IPS-NIHi7 (cell line): ENCODE data around the gene HFE.
"Not testable (repeated sequence)": the region's sequence is repeated elsewhere in the genome, so short reads cannot be mapped to it uniquely, and the experiment has no call there.

Experiments
- DNase-seq: peaks from one replicate; pipeline ENCODE4 v3.0.0; 2012; ENCODE audit warnings: mixed read lengths; ENCODE audit errors: extremely low spot score

Gene HFE

GRCh38 chr6:26058477-26059033 is 28.7 kb upstream of the HFE start:
- not testable (repeated sequence) for DNase-seq

GRCh38 chr6:26059941-26060340 is 27.3 kb upstream of the HFE start:
- no peak for DNase-seq

DNA sequence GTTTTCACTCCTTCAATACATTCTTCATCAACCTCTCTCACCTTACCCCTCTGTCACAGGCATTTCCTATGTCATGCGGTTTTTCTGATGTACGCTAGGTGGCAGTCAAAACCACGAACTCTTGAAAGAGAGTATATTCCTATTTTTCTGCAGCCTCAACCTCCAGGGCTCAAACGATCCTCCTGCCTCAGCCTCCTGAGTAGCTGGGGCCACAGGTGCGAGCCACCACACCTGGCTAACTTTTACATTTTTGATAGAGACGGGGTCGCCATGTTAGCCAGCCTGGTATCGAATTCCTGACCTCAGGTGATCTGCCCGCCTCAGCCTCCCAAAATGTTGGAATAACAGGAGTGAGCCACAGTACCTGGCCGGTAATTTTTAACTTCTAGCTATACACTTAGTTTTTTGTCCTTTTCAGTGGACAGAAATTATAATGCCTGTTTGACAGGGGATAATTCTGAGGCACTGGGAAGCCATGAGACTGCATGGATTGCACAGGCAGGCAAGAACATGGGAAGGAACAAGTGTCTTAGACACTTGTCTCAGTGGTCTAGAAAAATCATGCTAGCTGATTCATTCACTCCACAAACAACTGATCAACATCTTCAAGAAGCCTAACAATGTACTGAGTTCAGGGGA is 22.5 kb upstream of the HFE start:
- peak; percentile 41 for DNase-seq

DNA sequence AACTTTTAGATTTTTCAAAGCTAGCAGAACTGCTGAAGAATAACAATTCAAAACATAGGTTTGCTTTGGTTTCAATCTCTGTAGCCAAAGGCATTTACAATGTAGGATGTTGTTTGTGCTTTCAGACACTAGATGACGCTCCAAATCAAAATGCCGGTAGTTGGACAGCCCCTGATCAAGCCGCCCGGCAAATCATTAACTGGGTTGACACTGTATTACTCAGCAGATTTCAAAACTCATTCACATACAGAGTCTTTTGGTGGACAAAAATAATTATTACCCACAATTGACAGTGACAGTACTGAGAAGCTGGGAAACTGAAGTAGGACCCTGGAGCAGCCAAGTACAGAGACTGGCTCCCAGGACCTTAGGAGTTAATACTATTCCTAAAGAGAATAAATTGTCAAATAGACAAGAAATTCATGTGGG is 21.3 kb upstream of the HFE start:
- peak; percentile 74 for DNase-seq

DNA sequence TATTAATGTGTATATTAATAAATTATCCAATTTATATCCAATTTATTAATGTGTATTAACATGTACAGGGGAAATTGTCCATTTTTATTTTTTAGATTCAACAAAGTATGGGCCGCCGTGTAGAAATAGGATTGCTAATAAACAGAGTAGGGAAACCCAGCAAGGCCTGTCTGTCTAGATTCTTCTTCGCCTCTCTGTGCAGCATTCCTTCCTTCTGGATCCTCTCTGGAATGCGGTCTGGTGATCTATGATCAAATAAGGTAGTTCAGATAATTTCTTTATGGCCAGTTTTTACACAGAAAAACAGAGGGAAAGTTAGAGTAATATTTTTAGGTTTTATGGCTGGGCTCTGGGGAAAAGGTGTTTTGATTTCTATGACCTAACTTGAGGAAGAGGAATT is 19.9 kb upstream of the HFE start:
- no peak for DNase-seq

- DNase-seq: no peak
Measured at GRCh38 chr6:26068036-26068435, 19.2 kb upstream of the HFE start.

GRCh38 chr6:26071135-26071534 is 16.1 kb upstream of the HFE start:
- no peak for DNase-seq

DNA sequence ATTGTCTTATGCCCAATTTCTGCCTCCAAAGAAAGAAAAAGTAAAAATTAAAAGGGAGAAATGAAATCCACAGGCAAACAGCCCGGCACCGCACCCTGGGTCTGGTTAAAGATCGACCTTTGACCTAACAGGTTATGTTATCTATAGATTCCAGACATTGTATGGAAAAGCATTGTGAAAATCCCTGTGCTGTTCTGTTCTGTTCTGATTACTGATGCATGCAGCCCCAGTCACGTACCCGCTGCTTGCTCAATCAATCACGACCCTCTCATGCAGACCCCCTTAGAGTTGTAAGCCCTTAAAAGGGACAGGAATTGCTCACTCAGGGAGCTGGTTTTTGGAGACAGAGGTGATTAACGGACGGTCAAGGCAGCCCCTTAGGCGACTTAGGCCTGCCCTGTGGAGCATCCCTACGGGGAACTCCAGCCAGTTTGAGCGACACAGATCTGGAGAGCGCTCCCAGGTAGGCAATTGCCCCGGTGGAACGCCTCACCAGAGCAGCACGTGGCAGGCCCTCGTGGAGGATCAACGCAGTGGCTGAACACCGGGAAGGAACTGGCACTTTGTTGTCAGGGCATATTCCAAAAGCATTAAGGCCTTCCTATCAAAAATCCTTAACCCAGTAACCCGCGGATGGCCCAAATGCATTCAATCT is 12.0 kb upstream of the HFE start:
- no peak for DNase-seq

- not testable (repeated sequence) for DNase-seq
Measured at GRCh38 chr6:26078066-26078465, 9.2 kb upstream of the HFE start.

DNA sequence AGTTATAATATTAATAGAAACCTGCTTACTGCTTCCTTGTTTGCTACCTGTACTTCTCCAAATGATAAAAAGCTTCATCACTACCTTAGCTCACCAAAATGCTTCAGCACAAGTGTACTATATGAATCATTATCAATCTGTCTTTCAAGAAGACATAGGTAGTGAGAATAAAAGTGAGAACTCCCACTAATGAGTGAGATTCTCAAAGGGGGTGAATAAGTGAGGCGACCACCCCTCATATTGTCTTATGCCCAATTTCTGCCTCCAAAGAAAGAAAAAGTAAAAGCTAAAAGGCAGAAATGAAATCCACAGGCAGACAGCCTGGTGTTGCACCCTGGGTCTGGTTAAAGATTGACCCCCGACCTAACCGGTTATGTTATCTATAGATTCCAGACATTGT is 6.1 kb upstream of the HFE start:
- DNase-seq: not testable (repeated sequence)

DNA sequence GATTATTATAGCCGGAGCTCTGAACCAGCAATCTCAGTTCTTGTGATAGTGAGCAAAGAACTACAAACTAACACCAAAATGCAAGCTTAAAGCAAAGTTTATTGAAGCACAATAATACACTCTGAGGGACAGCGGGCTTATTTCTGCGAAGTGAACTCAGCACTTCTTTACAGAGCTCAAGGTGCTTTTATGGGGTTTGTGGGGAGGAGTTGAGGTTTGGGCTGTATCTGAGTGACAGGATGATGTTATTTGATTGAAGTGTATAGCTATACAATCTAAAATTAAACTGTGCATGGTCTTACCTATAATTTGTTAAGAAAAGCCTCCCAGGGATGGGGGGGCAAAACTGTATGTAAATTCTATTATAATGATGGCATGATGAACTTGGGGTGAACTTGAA is 1.0 kb upstream of the HFE start:
- DNase-seq: no peak

DNA sequence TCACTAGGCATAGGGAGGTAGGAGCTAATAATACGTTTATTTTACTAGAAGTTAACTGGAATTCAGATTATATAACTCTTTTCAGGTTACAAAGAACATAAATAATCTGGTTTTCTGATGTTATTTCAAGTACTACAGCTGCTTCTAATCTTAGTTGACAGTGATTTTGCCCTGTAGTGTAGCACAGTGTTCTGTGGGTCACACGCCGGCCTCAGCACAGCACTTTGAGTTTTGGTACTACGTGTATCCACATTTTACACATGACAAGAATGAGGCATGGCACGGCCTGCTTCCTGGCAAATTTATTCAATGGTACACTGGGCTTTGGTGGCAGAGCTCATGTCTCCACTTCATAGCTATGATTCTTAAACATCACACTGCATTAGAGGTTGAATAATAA is 1.1 kb downstream of the HFE start:
- DNase-seq: no peak

DNA sequence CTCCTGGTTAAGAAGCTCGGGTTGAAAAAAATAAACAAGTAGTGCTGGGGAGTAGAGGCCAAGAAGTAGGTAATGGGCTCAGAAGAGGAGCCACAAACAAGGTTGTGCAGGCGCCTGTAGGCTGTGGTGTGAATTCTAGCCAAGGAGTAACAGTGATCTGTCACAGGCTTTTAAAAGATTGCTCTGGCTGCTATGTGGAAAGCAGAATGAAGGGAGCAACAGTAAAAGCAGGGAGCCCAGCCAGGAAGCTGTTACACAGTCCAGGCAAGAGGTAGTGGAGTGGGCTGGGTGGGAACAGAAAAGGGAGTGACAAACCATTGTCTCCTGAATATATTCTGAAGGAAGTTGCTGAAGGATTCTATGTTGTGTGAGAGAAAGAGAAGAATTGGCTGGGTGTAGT is 2.0 kb downstream of the HFE start:
- DNase-seq: no peak

GRCh38 chr6:26092443-26092842 is 5.2 kb downstream of the HFE start:
- no peak for DNase-seq

DNA sequence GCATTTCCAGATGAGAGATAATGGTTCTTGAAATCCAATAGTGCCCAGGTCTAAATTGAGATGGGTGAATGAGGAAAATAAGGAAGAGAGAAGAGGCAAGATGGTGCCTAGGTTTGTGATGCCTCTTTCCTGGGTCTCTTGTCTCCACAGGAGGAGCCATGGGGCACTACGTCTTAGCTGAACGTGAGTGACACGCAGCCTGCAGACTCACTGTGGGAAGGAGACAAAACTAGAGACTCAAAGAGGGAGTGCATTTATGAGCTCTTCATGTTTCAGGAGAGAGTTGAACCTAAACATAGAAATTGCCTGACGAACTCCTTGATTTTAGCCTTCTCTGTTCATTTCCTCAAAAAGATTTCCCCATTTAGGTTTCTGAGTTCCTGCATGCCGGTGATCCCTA is 6.8 kb downstream of the HFE start:
- no peak for DNase-seq

DNA sequence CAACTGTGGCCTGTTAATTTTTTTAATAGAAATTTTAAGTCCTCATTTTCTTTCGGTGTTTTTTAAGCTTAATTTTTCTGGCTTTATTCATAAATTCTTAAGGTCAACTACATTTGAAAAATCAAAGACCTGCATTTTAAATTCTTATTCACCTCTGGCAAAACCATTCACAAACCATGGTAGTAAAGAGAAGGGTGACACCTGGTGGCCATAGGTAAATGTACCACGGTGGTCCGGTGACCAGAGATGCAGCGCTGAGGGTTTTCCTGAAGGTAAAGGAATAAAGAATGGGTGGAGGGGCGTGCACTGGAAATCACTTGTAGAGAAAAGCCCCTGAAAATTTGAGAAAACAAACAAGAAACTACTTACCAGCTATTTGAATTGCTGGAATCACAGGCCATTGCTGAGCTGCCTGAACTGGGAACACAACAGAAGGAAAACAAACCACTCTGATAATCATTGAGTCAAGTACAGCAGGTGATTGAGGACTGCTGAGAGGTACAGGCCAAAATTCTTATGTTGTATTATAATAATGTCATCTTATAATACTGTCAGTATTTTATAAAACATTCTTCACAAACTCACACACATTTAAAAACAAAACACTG is 10.1 kb downstream of the HFE start:
- peak; percentile 56 for DNase-seq

- no peak for DNase-seq
Measured at GRCh38 chr6:26103141-26103769, 16.0 kb downstream of the HFE start.

GRCh38 chr6:26103770-26104456 is 16.7 kb downstream of the HFE start:
- DNase-seq: peak; percentile 66

- no peak for DNase-seq
Measured at GRCh38 chr6:26104457-26105108, 17.4 kb downstream of the HFE start.

DNA sequence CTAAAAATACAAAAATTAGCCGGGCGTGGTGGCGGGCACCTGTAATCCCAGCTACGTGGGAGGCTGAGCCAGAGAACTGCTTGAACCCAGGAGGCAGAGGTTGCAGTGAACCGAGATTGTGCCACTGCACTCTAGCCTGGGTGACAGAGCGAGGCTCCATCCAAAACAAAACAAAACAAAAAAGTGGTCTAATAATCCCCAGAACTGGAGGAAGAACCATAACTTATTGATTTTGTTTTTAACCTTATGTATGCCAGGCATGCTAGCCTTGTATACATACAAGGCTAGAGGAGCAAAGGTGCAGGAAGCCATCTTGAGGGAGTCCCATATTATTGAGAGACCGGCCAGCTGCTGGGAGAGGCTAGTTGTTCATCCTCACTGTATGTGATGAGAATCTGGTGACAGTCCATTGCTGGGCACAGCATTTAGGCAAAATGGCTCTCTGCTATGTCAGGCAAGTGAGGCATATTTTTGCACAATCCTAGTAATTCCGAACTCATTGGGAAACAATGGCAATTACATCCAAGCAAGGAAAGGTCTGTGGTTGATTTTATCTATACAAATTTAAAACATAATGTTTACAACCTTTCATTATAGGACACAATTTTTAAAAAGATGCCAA is 18.0 kb downstream of the HFE start:
- DNase-seq: no peak

- DNase-seq: no peak
Measured at GRCh38 chr6:26105842-26106241, 18.6 kb downstream of the HFE start.
